HG02763 (cell line): ENCODE data around the gene REXO4.

Source experiments
- ATAC-seq: cut with Tn5 transposase; IDR thresholded peaks from one replicate; pipeline ENCODE4 v1.9.1; 2021; ENCODE audit warnings: mild to moderate bottlenecking, moderate library complexity; ENCODE audit not compliant: unreplicated experiment

Gene REXO4

GRCh38 chr9:133417541-133418461 lies at the start of gene REXO4:
REXO4 (minus strand) TSS chr9:133418010; CDS start chr9:133417844, 166 bp downstream.
- peak; percentile 61 for ATAC-seq

- ATAC-seq: no peak
These were observed 49.3 kb upstream of the REXO4 start for GRCh38 chr9:133467101-133467500.

- ATAC-seq: no peak
These were observed 48.2 kb upstream of the REXO4 start for GRCh38 chr9:133465984-133466383.

GRCh38 chr9:133464638-133465037 lies 46.8 kb upstream of the REXO4 start:
- no peak for ATAC-seq

GRCh38 chr9:133463864-133464615 lies 46.2 kb upstream of the REXO4 start:
- no peak for ATAC-seq

GRCh38 chr9:133463234-133463863 lies 45.5 kb upstream of the REXO4 start:
- ATAC-seq: no peak

GRCh38 chr9:133461975-133462374 lies 44.2 kb upstream of the REXO4 start:
- ATAC-seq: no peak

GRCh38 chr9:133460405-133461175 lies 42.8 kb upstream of the REXO4 start:
- peak; percentile 17 for ATAC-seq

- peak; percentile 74 for ATAC-seq
These were observed 41.9 kb upstream of the REXO4 start, which contains the start of gene CACFD1 for GRCh38 chr9:133459476-133460404. CACFD1 (plus strand) TSS chr9:133459978; CDS start chr9:133460067, 89 bp downstream.

GRCh38 chr9:133458643-133459312 lies 41.0 kb upstream of the REXO4 start:
- ATAC-seq: no peak

GRCh38 chr9:133457748-133458147 lies 39.9 kb upstream of the REXO4 start:
- no peak for ATAC-seq

GRCh38 chr9:133457233-133457632 lies 39.4 kb upstream of the REXO4 start:
- no peak for ATAC-seq

GRCh38 chr9:133456409-133456808 lies 38.6 kb upstream of the REXO4 start:
- ATAC-seq: no peak

GRCh38 chr9:133455936-133456335 lies 38.1 kb upstream of the REXO4 start:
- no peak for ATAC-seq

- no peak for ATAC-seq
These were observed 37.3 kb upstream of the REXO4 start for GRCh38 chr9:133454943-133455673.

GRCh38 chr9:133454325-133454724 lies 36.5 kb upstream of the REXO4 start:
- ATAC-seq: no peak

GRCh38 chr9:133453651-133454050 lies 35.8 kb upstream of the REXO4 start:
- no peak for ATAC-seq

- no peak for ATAC-seq
These were observed 34.8 kb upstream of the REXO4 start for GRCh38 chr9:133452562-133452961.
